Natural killer cell (primary cell): Measurements from ENCODE around the gene MSMO1. TPM values are rescaled to one million over a fixed set of nuclear protein-coding genes. Genes with fewer than 3 reads are reported as not detected.

Experiments
- ATAC-seq, 3 donors: fragments of 150-1000 bp in 2 of 3; fragments of 200-7000 bp in 1 of 3; cut with Tn5 transposase; 1 replicate in 1 of 3; 2 replicates in 2 of 3; pipeline ENCODE4 v1.10.0; 2021; ENCODE audit warnings: mild to moderate bottlenecking in 2 of 3, moderate library complexity in 2 of 3
- DNase-seq, 2 donors: peaks; one replicate each; pipeline versions ENCODE4 v3.0.0 to v3.0.0-alpha.2; 2013 to 2021; ENCODE audit warnings: mixed read lengths in 1 of 2
- H3K27ac ChIP-seq: one replicate; pipeline ENCODE4 v1.5.1; 2013; ENCODE audit warnings: mild to moderate bottlenecking, low read length
- H3K27me3 ChIP-seq: one replicate; pipeline ENCODE4 v1.6.1; 2013; ENCODE audit warnings: low read length; ENCODE audit not compliant: control insufficient read depth, insufficient read depth
- H3K36me3 ChIP-seq: one replicate; pipeline ENCODE4 v1.6.1; 2013; ENCODE audit warnings: low read length; ENCODE audit not compliant: control insufficient read depth, insufficient read depth
- H3K4me1 ChIP-seq: one replicate; pipeline ENCODE4 v1.6.1; 2013; ENCODE audit warnings: low read length; ENCODE audit not compliant: control insufficient read depth, insufficient read depth
- H3K4me3 ChIP-seq: one replicate; pipeline ENCODE4 v1.5.1; 2013; ENCODE audit warnings: low read length
- H3K9me3 ChIP-seq: one replicate; pipeline ENCODE4 v1.6.1; 2013; ENCODE audit warnings: low read length; ENCODE audit not compliant: control insufficient read depth, insufficient read depth
- H3K27ac Mint-ChIP-seq, 2 donors: one replicate each; pipeline ENCODE4 v1.8.0; 2022; ENCODE audit warnings: mild to moderate bottlenecking in 2 of 2, mixed read lengths in 2 of 2, moderate library complexity in 1 of 2
- H3K27me3 Mint-ChIP-seq, 2 donors: one replicate each; pipeline ENCODE4 v1.8.0; 2022; ENCODE audit warnings: low read depth in 2 of 2, mixed read lengths in 2 of 2
- H3K36me3 Mint-ChIP-seq: one replicate; pipeline ENCODE4 v1.8.0; 2022; ENCODE audit warnings: mixed read lengths
- H3K4me1 Mint-ChIP-seq, 2 donors: one replicate each; pipeline ENCODE4 v1.8.0; 2022; ENCODE audit warnings: mixed read lengths in 2 of 2
- H3K4me3 Mint-ChIP-seq: one replicate; pipeline ENCODE4 v1.8.0; 2022; ENCODE audit warnings: mild to moderate bottlenecking, moderate library complexity, mixed read lengths
- H3K9me3 Mint-ChIP-seq, 2 donors: one replicate each; pipeline ENCODE4 v1.8.0; 2022; ENCODE audit warnings: mixed read lengths in 2 of 2
- WGBS: methylation state at CpG from one replicate; pipeline ENCODE4 v1.1.7; 2013; ENCODE audit warnings: missing lambda C conversion rate; ENCODE audit not compliant: insufficient coverage; 5-methylcytosine and 5-hydroxymethylcytosine counted together
- intact Hi-C: fragments of 100-400 bp; cut with micrococcal nuclease; formaldehyde crosslinking; loops from one replicate; pipeline ENCODE4 v1.14.2; 2022
- total RNA-seq, 4 donors: library from RNA; stranded (reverse); fragments of 120-200 nt in 1 of 4; gene quantifications; one replicate each; pipeline versions ENCODE4 v1.2.3 to v1.2.4, GENCODE V29; 2013 to 2022
- TF ChIP-seq, protein P1 (sequence below): fragments of 200-600 bp; IDR thresholded peaks from one replicate; pipeline ENCODE4 v1.8.0; 2022; ENCODE audit warnings: antibody characterized with exemption

The MSMO1 gene
- total RNA-seq, 3 donors from 2014 or later (not counting 1 experiment from before 2014, with no cell fraction given), result 22.5 to 27.7 (median 23.9) TPM

DNA sequence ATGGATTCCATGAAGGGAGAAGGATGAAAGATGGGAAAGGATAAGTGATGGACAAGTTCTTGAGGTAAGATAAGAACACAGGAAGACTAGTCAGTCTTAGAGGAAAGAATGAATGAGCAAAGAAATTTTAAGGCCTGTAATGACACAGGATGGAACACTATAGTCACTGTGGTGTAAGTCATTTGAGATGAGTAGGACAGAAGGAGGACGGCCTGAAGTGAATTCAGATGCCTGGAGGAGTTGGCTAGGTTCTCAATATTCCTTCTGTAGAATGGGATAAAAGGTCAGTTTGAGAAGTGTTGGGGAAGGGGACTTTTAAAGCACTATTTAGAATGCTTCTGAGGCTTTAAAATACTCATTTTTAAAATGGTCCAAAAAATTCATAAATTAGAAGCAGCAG, 3.9 kb downstream of the MSMO1 start:
- DNase-seq (no peak), ATAC-seq (no peak)
- H3K9me3 ChIP-seq, result no peaks in the 10 kb centered on the region
- Mint-ChIP-seq H3K36me3 (no peaks in the 10 kb centered on the region), H3K4me3 (no peak overlapping the region), H3K9me3 (no peaks in the 10 kb centered on the region), H3K27ac (peak overlapping the region in 1 of 2 donors; percentile 41), H3K4me1 (peaks cover 29 to 42% of the 10 kb centered on the region in 2 donors), H3K27me3 (no peaks in the 10 kb centered on the region)
- intact Hi-C loops, result no loop called here
- TF ChIP-seq, protein P1, sequence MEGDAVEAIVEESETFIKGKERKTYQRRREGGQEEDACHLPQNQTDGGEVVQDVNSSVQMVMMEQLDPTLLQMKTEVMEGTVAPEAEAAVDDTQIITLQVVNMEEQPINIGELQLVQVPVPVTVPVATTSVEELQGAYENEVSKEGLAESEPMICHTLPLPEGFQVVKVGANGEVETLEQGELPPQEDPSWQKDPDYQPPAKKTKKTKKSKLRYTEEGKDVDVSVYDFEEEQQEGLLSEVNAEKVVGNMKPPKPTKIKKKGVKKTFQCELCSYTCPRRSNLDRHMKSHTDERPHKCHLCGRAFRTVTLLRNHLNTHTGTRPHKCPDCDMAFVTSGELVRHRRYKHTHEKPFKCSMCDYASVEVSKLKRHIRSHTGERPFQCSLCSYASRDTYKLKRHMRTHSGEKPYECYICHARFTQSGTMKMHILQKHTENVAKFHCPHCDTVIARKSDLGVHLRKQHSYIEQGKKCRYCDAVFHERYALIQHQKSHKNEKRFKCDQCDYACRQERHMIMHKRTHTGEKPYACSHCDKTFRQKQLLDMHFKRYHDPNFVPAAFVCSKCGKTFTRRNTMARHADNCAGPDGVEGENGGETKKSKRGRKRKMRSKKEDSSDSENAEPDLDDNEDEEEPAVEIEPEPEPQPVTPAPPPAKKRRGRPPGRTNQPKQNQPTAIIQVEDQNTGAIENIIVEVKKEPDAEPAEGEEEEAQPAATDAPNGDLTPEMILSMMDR, result no peak
- H3K4me3 ChIP-seq, result no peak overlapping the region
- no peaks in the 10 kb centered on the region for H3K27me3 ChIP-seq
- peaks cover 10% of the 10 kb centered on the region for H3K4me1 ChIP-seq
- H3K27ac ChIP-seq, result no peak overlapping the region
- 80% methylated on average over 1 of the region's 1 CpG for WGBS
- peaks cover 12% of the 10 kb centered on the region for H3K36me3 ChIP-seq

DNA sequence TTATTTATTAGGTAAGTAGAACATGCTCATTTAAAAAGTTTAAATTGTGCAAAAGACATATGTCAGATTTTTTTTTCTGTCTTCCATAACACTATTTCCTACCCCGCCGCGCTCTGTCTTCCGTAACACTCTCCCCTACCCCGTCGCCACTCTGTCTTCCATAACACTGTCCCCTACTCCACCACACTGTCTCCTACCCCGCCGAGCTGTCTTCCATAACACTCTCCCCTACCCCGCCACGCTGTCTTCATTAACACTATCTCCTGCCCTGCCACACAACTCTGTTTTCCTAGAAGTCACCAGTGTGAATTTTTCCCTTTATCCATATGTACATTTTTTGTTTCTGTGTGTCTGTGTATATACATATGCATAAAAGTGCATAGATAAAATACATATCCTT, 4.4 kb downstream of the MSMO1 start:
- Mint-ChIP-seq H3K27ac (peak overlapping the region; percentile 1 to 55), H3K27me3 (no peaks in the 10 kb centered on the region)
- intact Hi-C loops, result no loop called here

DNA sequence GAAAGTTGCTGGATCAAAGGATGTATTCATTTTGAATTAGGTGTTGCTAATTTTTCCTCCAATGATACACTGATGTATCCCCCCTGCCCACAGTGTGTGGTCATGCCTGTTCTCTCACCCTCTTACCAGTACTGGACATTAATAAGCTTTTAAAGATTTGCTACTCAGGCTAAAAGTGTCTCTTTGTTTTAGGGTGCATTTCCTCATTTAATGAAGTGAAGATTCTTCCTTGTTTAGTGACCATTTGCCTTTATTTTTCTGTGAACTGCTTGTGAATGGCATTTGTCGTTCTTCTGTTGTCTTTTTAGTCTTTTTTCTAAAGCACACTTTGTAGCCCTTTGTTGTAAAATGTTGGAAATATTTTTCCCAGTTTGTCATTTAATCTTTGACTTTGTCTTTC, 5.0 kb downstream of the MSMO1 start:
- WGBS, result no CpG with 5 or more reads among the region's 1 CpG
- peak overlapping the region; percentile 1 to 55 for H3K27ac Mint-ChIP-seq
- TF ChIP-seq, protein P1, result no peak
- Histone ChIP-seq H3K4me1 (peaks cover 6% of the 10 kb centered on the region), H3K36me3 (peaks cover 17% of the 10 kb centered on the region), H3K4me3 (no peak overlapping the region), H3K9me3 (no peaks in the 10 kb centered on the region), H3K27ac (no peak overlapping the region), H3K27me3 (no peaks in the 10 kb centered on the region)
- no peaks in the 10 kb centered on the region for H3K27me3 Mint-ChIP-seq
- no peaks in the 10 kb centered on the region for H3K36me3 Mint-ChIP-seq
- H3K4me3 Mint-ChIP-seq, result no peak overlapping the region
- H3K4me1 Mint-ChIP-seq, result peaks cover 27 to 42% of the 10 kb centered on the region in 2 donors
- no peak for ATAC-seq
- no peaks in the 10 kb centered on the region for H3K9me3 Mint-ChIP-seq
- intact Hi-C loops, result no loop called here
- no peak for DNase-seq

More for the DNA sequence above, 4.4 kb downstream of the MSMO1 start:
- Mint-ChIP-seq H3K4me1 (peaks cover 27 to 42% of the 10 kb centered on the region in 2 donors), H3K4me3 (no peak overlapping the region), H3K9me3 (no peaks in the 10 kb centered on the region), H3K36me3 (no peaks in the 10 kb centered on the region)
- 97% methylated on average over 10 of the region's 10 CpGs for WGBS
- ATAC-seq, result no peak
- TF ChIP-seq, protein P1, result no peak
- no peak for DNase-seq
- Histone ChIP-seq H3K9me3 (no peaks in the 10 kb centered on the region), H3K36me3 (peaks cover 14% of the 10 kb centered on the region), H3K27ac (no peak overlapping the region), H3K4me1 (peaks cover 6% of the 10 kb centered on the region), H3K4me3 (no peak overlapping the region), H3K27me3 (no peaks in the 10 kb centered on the region)

DNA sequence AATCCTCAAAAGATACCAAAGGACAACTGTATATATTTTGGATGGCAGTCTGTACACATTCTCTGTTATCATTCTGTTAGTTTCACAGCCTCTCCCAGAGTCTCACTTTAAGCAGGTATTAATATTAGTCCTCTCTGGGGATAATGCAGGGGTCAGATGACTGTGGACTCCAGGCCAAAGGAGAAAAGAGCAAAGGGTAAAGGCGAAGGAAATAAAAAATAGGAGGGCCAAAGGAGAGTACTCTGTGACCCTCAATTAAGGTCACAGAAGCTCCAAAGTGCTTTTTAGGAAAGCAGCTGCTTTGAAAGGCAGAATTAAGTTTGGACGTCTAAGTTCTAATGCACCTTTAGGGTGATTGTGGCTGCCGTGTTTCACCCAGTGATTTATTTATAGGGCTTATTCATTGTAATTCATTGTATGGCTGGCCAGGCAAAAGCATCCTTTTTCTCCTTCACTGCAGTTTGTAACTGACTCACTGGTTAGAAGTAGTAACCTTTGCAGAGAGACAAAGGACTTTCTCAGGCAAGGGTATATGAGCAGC, 7.8 kb downstream of the MSMO1 start:
- ATAC-seq, result no peak
- Mint-ChIP-seq H3K27ac (no peak overlapping the region), H3K36me3 (no peaks in the 10 kb centered on the region), H3K9me3 (no peaks in the 10 kb centered on the region), H3K4me1 (peaks cover 27 to 41% of the 10 kb centered on the region in 2 donors), H3K4me3 (no peak overlapping the region), H3K27me3 (no peaks in the 10 kb centered on the region)
- Histone ChIP-seq H3K27ac (no peak overlapping the region), H3K27me3 (no peaks in the 10 kb centered on the region), H3K4me1 (no peaks in the 10 kb centered on the region), H3K36me3 (peaks cover 34% of the 10 kb centered on the region), H3K4me3 (no peak overlapping the region), H3K9me3 (no peaks in the 10 kb centered on the region)
- no peak for DNase-seq
- TF ChIP-seq, protein P1, result no peak
- 85% methylated on average over 3 of the region's 3 CpGs for WGBS
- intact Hi-C loops, result no loop called here
